H9 (cell line): ENCODE measurements around the gene AP1S1. TPM values are rescaled to one million over a fixed set of nuclear protein-coding genes. Genes with fewer than 3 reads are reported as not detected.
A peak's percentile ranks its signal among the peaks of the same experiment; 100 is the strongest.

ENCODE experiments used
- DNase-seq: peaks from one replicate; pipeline ENCODE4 v3.0.0-alpha.2; 2017
- H2AFZ ChIP-seq: one replicate; pipeline ENCODE4 v1.6.1; 2013; ENCODE audit warnings: mild to moderate bottlenecking, low read length, control low read depth, moderate library complexity
- H2AK5ac ChIP-seq: 2 replicates; pipeline ENCODE4 v1.6.1; 2013; ENCODE audit warnings: low read length, control low read depth, mixed read lengths; ENCODE audit not compliant: insufficient read length
- H2BK120ac ChIP-seq: one replicate; pipeline ENCODE4 v1.6.1; 2013; ENCODE audit warnings: low read depth, mild to moderate bottlenecking, low read length, control low read depth, inconsistent platforms; ENCODE audit not compliant: poor library complexity, severe bottlenecking
- H2BK12ac ChIP-seq: 2 replicates; pipeline ENCODE4 v1.6.1; 2013; ENCODE audit warnings: low read length, control low read depth, mixed read lengths, low read depth; ENCODE audit not compliant: insufficient read length
- H2BK15ac ChIP-seq: 2 replicates; pipeline ENCODE4 v1.6.1; 2013; ENCODE audit warnings: low read depth, low read length, control low read depth
- H2BK20ac ChIP-seq: one replicate; pipeline ENCODE4 v1.6.1; 2013; ENCODE audit warnings: low read depth, mild to moderate bottlenecking, low read length, control low read depth, inconsistent platforms; ENCODE audit not compliant: poor library complexity, severe bottlenecking
- H2BK5ac ChIP-seq: 2 replicates; pipeline ENCODE4 v1.6.1; 2013; ENCODE audit warnings: low read length, control low read depth, mixed read lengths; ENCODE audit not compliant: insufficient read length
- H3K14ac ChIP-seq: 2 replicates; pipeline ENCODE4 v1.6.1; 2013; ENCODE audit warnings: low read length, control low read depth; ENCODE audit not compliant: insufficient read depth
- H3K18ac ChIP-seq: 2 replicates; pipeline ENCODE4 v1.6.1; 2013; ENCODE audit warnings: low read depth, mild to moderate bottlenecking, mixed read lengths, low read length, control low read depth; ENCODE audit not compliant: insufficient read length
- H3K23ac ChIP-seq: 2 replicates; pipeline ENCODE4 v1.6.1; 2013; ENCODE audit warnings: low read length, control low read depth, mixed read lengths, low read depth; ENCODE audit not compliant: insufficient read length
- H3K23me2 ChIP-seq: 2 replicates; pipeline ENCODE4 v1.6.1; 2013; ENCODE audit warnings: low read depth, mild to moderate bottlenecking, mixed read lengths, low read length, control low read depth; ENCODE audit not compliant: insufficient read length, poor library complexity, severe bottlenecking
- H3K27ac ChIP-seq: 2 replicates; pipeline ENCODE4 v1.5.1; 2013; ENCODE audit warnings: low read length, control low read depth, mixed read lengths, low read depth; ENCODE audit not compliant: insufficient read length
- H3K27me3 ChIP-seq: 2 replicates; pipeline ENCODE4 v1.6.1; 2013; ENCODE audit warnings: low read length, control low read depth, inconsistent platforms; ENCODE audit not compliant: insufficient read depth
- H3K4ac ChIP-seq: 2 replicates; pipeline ENCODE4 v1.6.1; 2013; ENCODE audit warnings: low read depth, mild to moderate bottlenecking, control low read depth, inconsistent platforms, low read length, moderate library complexity
- H3K4me1 ChIP-seq: 2 replicates; pipeline ENCODE4 v1.6.1; 2013; ENCODE audit warnings: low read length, control low read depth, inconsistent platforms; ENCODE audit not compliant: insufficient read depth
- H3K4me2 ChIP-seq: 2 replicates; pipeline ENCODE4 v1.6.1; 2013; ENCODE audit warnings: low read length, control low read depth, mixed read lengths; ENCODE audit not compliant: insufficient read length, insufficient read depth
- H3K56ac ChIP-seq: 2 replicates; pipeline ENCODE4 v1.6.1; 2013; ENCODE audit warnings: low read depth, mild to moderate bottlenecking, mixed read lengths, low read length, control low read depth; ENCODE audit not compliant: insufficient read length
- H3K79me1 ChIP-seq: 2 replicates; pipeline ENCODE4 v1.6.1; 2013; ENCODE audit warnings: low read depth, mild to moderate bottlenecking, moderate library complexity, low read length, control low read depth, inconsistent platforms; ENCODE audit not compliant: insufficient read depth, poor library complexity, severe bottlenecking
- H3K79me2 ChIP-seq: 2 replicates; pipeline ENCODE4 v1.6.1; 2013; ENCODE audit warnings: low read length, control low read depth, inconsistent platforms; ENCODE audit not compliant: insufficient read depth
- H3K9ac ChIP-seq: 2 replicates; pipeline ENCODE4 v1.6.1; 2013; ENCODE audit warnings: low read length, control low read depth, mixed read lengths; ENCODE audit not compliant: insufficient read length; ENCODE audit errors: extremely low read depth
- H3K9me3 ChIP-seq: one replicate; pipeline ENCODE4 v1.6.1; 2013; ENCODE audit warnings: low read depth, low read length, inconsistent platforms; ENCODE audit not compliant: control insufficient read depth
- H3T11ph ChIP-seq: one replicate; pipeline ENCODE4 v1.6.1; 2013; ENCODE audit warnings: mild to moderate bottlenecking, low read length, control low read depth, inconsistent platforms
- H4K20me1 ChIP-seq: one replicate; pipeline ENCODE4 v1.6.1; 2013; ENCODE audit not compliant: control insufficient read depth, insufficient read length, insufficient read depth
- H4K5ac ChIP-seq: 2 replicates; pipeline ENCODE4 v1.6.1; 2013; ENCODE audit warnings: low read depth, mild to moderate bottlenecking, mixed read lengths, low read length, control low read depth; ENCODE audit not compliant: insufficient read length
- H4K8ac ChIP-seq: replicated peaks from 2 replicates; pipeline ENCODE4 v1.6.1; 2013; ENCODE audit warnings: low read length, control low read depth, mixed read lengths, low read depth; ENCODE audit not compliant: insufficient read length
- H4K91ac ChIP-seq: 2 replicates; pipeline ENCODE4 v1.6.1; 2013; ENCODE audit warnings: low read depth, mild to moderate bottlenecking, moderate library complexity, mixed read lengths, low read length, control low read depth; ENCODE audit not compliant: insufficient read length
- H3K27ac Mint-ChIP-seq, 3 experiments: 2 replicates in 2 of 3; 3 replicates in 1 of 3; pipeline ENCODE4 v1.8.0; 2020 to 2021; ENCODE audit warnings: mixed read lengths in 3 of 3, mild to moderate bottlenecking in 1 of 3, moderate library complexity in 1 of 3
- H3K27me3 Mint-ChIP-seq: 2 replicates; pipeline ENCODE4 v1.8.0; 2021; ENCODE audit warnings: low read depth, mild to moderate bottlenecking, moderate library complexity, mixed read lengths
- H3K36me3 Mint-ChIP-seq, 3 experiments: 2 replicates in 2 of 3; 3 replicates in 1 of 3; pipeline ENCODE4 v1.8.0; 2020 to 2021; ENCODE audit warnings: low read depth in 3 of 3, mixed read lengths in 3 of 3; ENCODE audit not compliant: insufficient read depth in 1 of 3
- H3K4me1 Mint-ChIP-seq, 2 experiments: 2 replicates each; pipeline ENCODE4 v1.8.0; 2020; ENCODE audit warnings: mixed read lengths in 2 of 2
- H3K4me3 Mint-ChIP-seq, 2 experiments: 2 replicates in 1 of 2; 3 replicates in 1 of 2; pipeline ENCODE4 v1.8.0; 2020 to 2021; ENCODE audit warnings: mild to moderate bottlenecking in 2 of 2, mixed read lengths in 2 of 2, moderate library complexity in 1 of 2
- H3K9me3 Mint-ChIP-seq, 2 experiments: 2 replicates in 1 of 2; 3 replicates in 1 of 2; pipeline ENCODE4 v1.8.0; 2020; ENCODE audit warnings: mild to moderate bottlenecking in 2 of 2, mixed read lengths in 2 of 2, moderate library complexity in 1 of 2
- CTCF ChIP-seq: fragments of 200-600 bp; sonication (generic); conservative IDR thresholded peaks from 3 replicates; pipeline ENCODE4 v1.8.0; 2021; ENCODE audit warnings: antibody characterized with exemption, mild to moderate bottlenecking
- WGBS: extraction: QIAGEN DNeasy Blood & Tissue Kit; methylation state at CpG from one replicate; pipeline ENCODE4 v1.1.7; 2013; ENCODE audit warnings: missing lambda C conversion rate, low lambda C conversion rate, mixed read lengths; ENCODE audit not compliant: insufficient read length; ENCODE audit errors: extremely low coverage; 5-methylcytosine and 5-hydroxymethylcytosine counted together
- total RNA-seq: library from RNA; stranded (reverse); gene quantifications from 2 replicates; pipeline ENCODE4 v1.2.1, GENCODE V29; 2021

The AP1S1 gene
- total RNA-seq, 1 experiment from 2014 or later = 65.2 TPM

GRCh38 chr7:101208794-101209193 is 54.5 kb downstream of the AP1S1 start:
- Mint-ChIP-seq H3K4me3 (no peak overlapping the region), H3K27me3 (no peaks in the 10 kb centered on the region; the same call in none of the 2 replicates), H3K36me3 (peaks cover 7 to 43% (median 19%) of the 10 kb centered on the region in 3 experiments; a peak in 6 of 7 replicates), H3K9me3 (no peaks in the 10 kb centered on the region), H3K4me1 (no peaks in the 10 kb centered on the region), H3K27ac (peak overlapping the region in 1 of 3 experiments; percentile 57; a peak in 1 of 7 replicates)
- no peaks in the 10 kb centered on the region for H3K79me1 ChIP-seq
- no peak overlapping the region for H3K23ac ChIP-seq
- no peaks in the 10 kb centered on the region for H4K20me1 ChIP-seq
- no peak overlapping the region for H2BK20ac ChIP-seq
- H3K18ac ChIP-seq = no peak overlapping the region
- TF ChIP-seq CTCF = no peak
- H3K79me2 ChIP-seq = no peaks in the 10 kb centered on the region
- no peak overlapping the region for H3K4me2 ChIP-seq
- no peak for DNase-seq
- no peak overlapping the region for H3K14ac ChIP-seq
- H2AFZ ChIP-seq = no peak overlapping the region
- no peaks in the 10 kb centered on the region for H3K23me2 ChIP-seq
- H3T11ph ChIP-seq = no peak overlapping the region
- no peak overlapping the region for H4K8ac ChIP-seq
- H2BK15ac ChIP-seq = no peak overlapping the region
- no peak overlapping the region for H2BK5ac ChIP-seq
- no peak overlapping the region for H3K4ac ChIP-seq
- H4K91ac ChIP-seq = no peak overlapping the region
- WGBS = no CpG with 5 or more reads among the region's 14 CpGs
- no peak overlapping the region for H2BK120ac ChIP-seq
- H3K27ac ChIP-seq = no peak overlapping the region
- H3K27me3 ChIP-seq = no peaks in the 10 kb centered on the region
- no peak overlapping the region for H3K56ac ChIP-seq
- no peak overlapping the region for H2BK12ac ChIP-seq
- no peaks in the 10 kb centered on the region for H3K9me3 ChIP-seq
- no peak overlapping the region for H4K5ac ChIP-seq
- H3K4me1 ChIP-seq = no peaks in the 10 kb centered on the region
- no peak overlapping the region for H2AK5ac ChIP-seq
- H3K9ac ChIP-seq = no peak overlapping the region
